GM12878 (cell line): ENCODE data around the gene HEG1. TPM values are rescaled to one million over a fixed set of nuclear protein-coding genes. Genes with fewer than 3 reads are reported as not detected.
A peak's percentile ranks its signal among the peaks of the same experiment; 100 is the strongest.

Experiments used
- ATF7 ChIP-seq: fragments of 450-650 bp; IDR thresholded peaks from 2 replicates; pipeline ENCODE4 v1.6.1; 2016; ENCODE audit warnings: low read depth, mild to moderate bottlenecking
- BCL11A ChIP-seq: IDR thresholded peaks from 2 replicates; pipeline ENCODE4 v1.6.1; 2011; ENCODE audit warnings: low read depth, low read length
- BHLHE40 ChIP-seq, 2 experiments: fragments of 450-650 bp in 1 of 2; IDR thresholded peaks; 2 replicates each; pipeline ENCODE4 v1.6.1; 2011 to 2017; ENCODE audit warnings: low read depth in 2 of 2, borderline replicate concordance in 1 of 2, improper control_type of control experiment in 1 of 2, low read length in 1 of 2, mild to moderate bottlenecking in 1 of 2
- CBX5 ChIP-seq: sonication (generic); IDR thresholded peaks from 2 replicates; pipeline ENCODE4 v1.6.1; 2016; ENCODE audit warnings: low read depth, moderate library complexity, mild to moderate bottlenecking, inconsistent platforms
- EGR1 ChIP-seq, 2 experiments: IDR thresholded peaks; 1 replicate in 1 of 2; 2 replicates in 1 of 2; pipeline ENCODE4 v1.6.1; 2011 to 2012; ENCODE audit warnings: low read depth in 2 of 2, low read length in 2 of 2, borderline replicate concordance in 1 of 2, mild to moderate bottlenecking in 1 of 2, moderate library complexity in 1 of 2
- GABPA ChIP-seq: IDR thresholded peaks from 2 replicates; pipeline ENCODE4 v1.6.1; 2014; ENCODE audit warnings: antibody characterized with exemption, low read depth, mild to moderate bottlenecking, inconsistent platforms
- MYB ChIP-seq: fragments of 150-350 bp; IDR thresholded peaks from 2 replicates; pipeline ENCODE4 v1.6.1; 2014; ENCODE audit warnings: mild to moderate bottlenecking, low read depth, low read length, borderline replicate concordance
- NR2F1 ChIP-seq: fragments of 450-650 bp; conservative IDR thresholded peaks from 2 replicates; pipeline ENCODE4 v1.6.1; 2017; ENCODE audit warnings: mild to moderate bottlenecking
- RCOR1 ChIP-seq: conservative IDR thresholded peaks from 2 replicates; pipeline ENCODE4 v1.6.1; 2012; ENCODE audit warnings: low read depth, low read length, improper control_type of control experiment
- RELA ChIP-seq: fragments of 450-650 bp; IDR thresholded peaks from 2 replicates; pipeline ENCODE4 v1.8.0; 2014; ENCODE audit warnings: borderline replicate concordance; ENCODE audit not compliant: partially characterized antibody
- SREBF1 ChIP-seq: IDR thresholded peaks from 2 replicates; pipeline ENCODE4 v1.6.1; 2012; ENCODE audit warnings: mild to moderate bottlenecking, low read length
- SREBF2 ChIP-seq: IDR thresholded peaks from 2 replicates; pipeline ENCODE4 v1.6.1; 2012; ENCODE audit warnings: mild to moderate bottlenecking, low read length
- STAT1 ChIP-seq: fragments of 450-650 bp; conservative IDR thresholded peaks from 2 replicates; pipeline ENCODE4 v1.6.1; 2014; ENCODE audit warnings: antibody characterized with exemption, mild to moderate bottlenecking
- polyA plus RNA-seq, 11 experiments: library from polyadenylated mRNA; depleted of rRNA in 4 of 11; unstranded in 6 of 11; stranded (reverse) in 5 of 11; fragments of >200 nt; fragmentation: Nextera tagmentation in 4 of 11; fragmentation: Illumina TruSeq in 1 of 11; extraction: Ambion mirVana in 4 of 11; extraction: Trizol in 1 of 11; gene quantifications; 1 replicate in 1 of 11; 2 replicates in 10 of 11; pipeline versions ENCODE4 v1.2.1 to v1.2.3, GENCODE V29; 2011 to 2016; ENCODE audit warnings: inconsistent platforms in 2 of 11, missing spikeins in 2 of 11, low read depth in 1 of 11
- total RNA-seq, 4 experiments: library from RNA; depleted of rRNA in 3 of 4; stranded (reverse); fragments of >200 nt in 3 of 4; fragmentation: Illumina TruSeq in 1 of 4; extraction: Trizol in 1 of 4; gene quantifications; 2 replicates each; pipeline versions ENCODE4 v1.2.1 to v1.2.3, GENCODE V29; 2013 to 2021
- TF ChIP-seq, protein P1 (sequence below): fragments of 450-650 bp; IDR thresholded peaks from 2 replicates; pipeline ENCODE4 v1.6.1; 2018; ENCODE audit warnings: borderline replicate concordance, mild to moderate bottlenecking; ENCODE audit not compliant: partially characterized antibody
- TF ChIP-seq, protein P2 (sequence below): IDR thresholded peaks from 2 replicates; pipeline ENCODE4 v1.6.1; 2011; ENCODE audit warnings: borderline replicate concordance, low read depth, mild to moderate bottlenecking, moderate library complexity, mixed read lengths, low read length; ENCODE audit not compliant: insufficient read depth; ENCODE audit errors: extremely low read length
- TF ChIP-seq, protein P3 (sequence below): fragments of 450-650 bp; IDR thresholded peaks from 2 replicates; pipeline ENCODE4 v1.6.1; 2017; ENCODE audit warnings: mild to moderate bottlenecking, moderate library complexity
- TF ChIP-seq, protein P4 (sequence below): IDR thresholded peaks from 2 replicates; pipeline ENCODE4 v1.6.1; 2012; ENCODE audit warnings: low read depth, low read length, improper control_type of control experiment
- TF ChIP-seq, protein P5 (sequence below): fragments of 450-650 bp; IDR thresholded peaks from 2 replicates; pipeline ENCODE4 v1.6.1; 2017; ENCODE audit warnings: low read depth, mild to moderate bottlenecking, moderate library complexity

Gene HEG1
- total and polyA plus RNA-seq, 10 of the 15 experiments (the other 5 are each of a cell fraction or from before 2014, with no cell fraction given): 2.2 to 32.1 (median 7.6) TPM

DNA sequence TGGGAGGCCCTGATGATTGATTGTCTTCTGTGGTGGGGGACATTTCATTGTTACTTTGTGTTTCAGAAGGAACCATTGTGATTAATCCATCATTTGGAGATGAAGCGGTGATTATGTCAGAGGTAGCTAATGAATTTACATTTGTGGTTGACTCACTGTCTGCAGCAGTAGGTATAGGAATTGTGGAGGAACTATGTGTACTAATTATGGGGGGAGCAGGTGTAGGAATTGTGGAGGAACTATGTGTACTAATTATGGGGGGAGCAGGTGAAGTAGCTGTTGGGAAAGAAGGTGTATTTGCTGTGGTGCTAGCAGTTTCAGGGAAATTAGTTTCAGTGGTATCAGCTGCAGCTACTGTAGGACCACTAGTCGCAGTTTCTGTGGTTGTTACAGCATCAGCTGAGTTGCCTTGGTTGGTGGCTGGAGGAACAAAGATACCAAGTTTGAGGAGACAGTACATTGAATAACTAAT is 128.2 kb downstream of the HEG1 start (continued):
- TF ChIP-seq, protein P1, sequence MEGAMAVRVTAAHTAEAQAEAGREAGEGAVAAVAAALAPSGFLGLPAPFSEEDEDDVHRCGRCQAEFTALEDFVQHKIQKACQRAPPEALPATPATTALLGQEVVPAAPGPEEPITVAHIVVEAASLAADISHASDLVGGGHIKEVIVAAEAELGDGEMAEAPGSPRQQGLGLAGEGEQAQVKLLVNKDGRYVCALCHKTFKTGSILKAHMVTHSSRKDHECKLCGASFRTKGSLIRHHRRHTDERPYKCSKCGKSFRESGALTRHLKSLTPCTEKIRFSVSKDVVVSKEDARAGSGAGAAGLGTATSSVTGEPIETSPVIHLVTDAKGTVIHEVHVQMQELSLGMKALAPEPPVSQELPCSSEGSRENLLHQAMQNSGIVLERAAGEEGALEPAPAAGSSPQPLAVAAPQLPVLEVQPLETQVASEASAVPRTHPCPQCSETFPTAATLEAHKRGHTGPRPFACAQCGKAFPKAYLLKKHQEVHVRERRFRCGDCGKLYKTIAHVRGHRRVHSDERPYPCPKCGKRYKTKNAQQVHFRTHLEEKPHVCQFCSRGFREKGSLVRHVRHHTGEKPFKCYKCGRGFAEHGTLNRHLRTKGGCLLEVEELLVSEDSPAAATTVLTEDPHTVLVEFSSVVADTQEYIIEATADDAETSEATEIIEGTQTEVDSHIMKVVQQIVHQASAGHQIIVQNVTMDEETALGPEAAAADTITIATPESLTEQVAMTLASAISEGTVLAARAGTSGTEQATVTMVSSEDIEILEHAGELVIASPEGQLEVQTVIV: no peak
- TF ChIP-seq CBX5 (no peak), SREBF1 (no peak), SREBF2 (no peak), BHLHE40 (IDR thresholded peaks at IDR 0.05; ENCODE audit: borderline replicate concordance in 1 of 2, low read depth in 2 of 2, low read length in 1 of 2) (peak; percentile 54 to 59; a peak in 2 of 4 replicates), MYB (no peak), BCL11A (peak; percentile 56; the same call in 1 of the 2 replicates), STAT1 (no peak), NR2F1 (no peak), RCOR1 (no peak), GABPA (no peak), ATF7 (peak; percentile 76), RELA (no peak), EGR1 (IDR thresholded peaks at IDR 0.05; ENCODE audit: borderline replicate concordance in 1 of 2, low read depth in 2 of 2, low read length in 2 of 2) (no peak)
- TF ChIP-seq, protein P2, sequence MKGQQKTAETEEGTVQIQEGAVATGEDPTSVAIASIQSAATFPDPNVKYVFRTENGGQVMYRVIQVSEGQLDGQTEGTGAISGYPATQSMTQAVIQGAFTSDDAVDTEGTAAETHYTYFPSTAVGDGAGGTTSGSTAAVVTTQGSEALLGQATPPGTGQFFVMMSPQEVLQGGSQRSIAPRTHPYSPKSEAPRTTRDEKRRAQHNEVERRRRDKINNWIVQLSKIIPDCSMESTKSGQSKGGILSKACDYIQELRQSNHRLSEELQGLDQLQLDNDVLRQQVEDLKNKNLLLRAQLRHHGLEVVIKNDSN: no peak
- TF ChIP-seq, protein P3, sequence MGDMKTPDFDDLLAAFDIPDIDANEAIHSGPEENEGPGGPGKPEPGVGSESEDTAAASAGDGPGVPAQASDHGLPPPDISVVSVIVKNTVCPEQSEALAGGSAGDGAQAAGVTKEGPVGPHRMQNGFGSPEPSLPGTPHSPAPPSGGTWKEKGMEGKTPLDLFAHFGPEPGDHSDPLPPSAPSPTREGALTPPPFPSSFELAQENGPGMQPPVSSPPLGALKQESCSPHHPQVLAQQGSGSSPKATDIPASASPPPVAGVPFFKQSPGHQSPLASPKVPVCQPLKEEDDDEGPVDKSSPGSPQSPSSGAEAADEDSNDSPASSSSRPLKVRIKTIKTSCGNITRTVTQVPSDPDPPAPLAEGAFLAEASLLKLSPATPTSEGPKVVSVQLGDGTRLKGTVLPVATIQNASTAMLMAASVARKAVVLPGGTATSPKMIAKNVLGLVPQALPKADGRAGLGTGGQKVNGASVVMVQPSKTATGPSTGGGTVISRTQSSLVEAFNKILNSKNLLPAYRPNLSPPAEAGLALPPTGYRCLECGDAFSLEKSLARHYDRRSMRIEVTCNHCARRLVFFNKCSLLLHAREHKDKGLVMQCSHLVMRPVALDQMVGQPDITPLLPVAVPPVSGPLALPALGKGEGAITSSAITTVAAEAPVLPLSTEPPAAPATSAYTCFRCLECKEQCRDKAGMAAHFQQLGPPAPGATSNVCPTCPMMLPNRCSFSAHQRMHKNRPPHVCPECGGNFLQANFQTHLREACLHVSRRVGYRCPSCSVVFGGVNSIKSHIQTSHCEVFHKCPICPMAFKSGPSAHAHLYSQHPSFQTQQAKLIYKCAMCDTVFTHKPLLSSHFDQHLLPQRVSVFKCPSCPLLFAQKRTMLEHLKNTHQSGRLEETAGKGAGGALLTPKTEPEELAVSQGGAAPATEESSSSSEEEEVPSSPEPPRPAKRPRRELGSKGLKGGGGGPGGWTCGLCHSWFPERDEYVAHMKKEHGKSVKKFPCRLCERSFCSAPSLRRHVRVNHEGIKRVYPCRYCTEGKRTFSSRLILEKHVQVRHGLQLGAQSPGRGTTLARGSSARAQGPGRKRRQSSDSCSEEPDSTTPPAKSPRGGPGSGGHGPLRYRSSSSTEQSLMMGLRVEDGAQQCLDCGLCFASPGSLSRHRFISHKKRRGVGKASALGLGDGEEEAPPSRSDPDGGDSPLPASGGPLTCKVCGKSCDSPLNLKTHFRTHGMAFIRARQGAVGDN: no peak
- TF ChIP-seq, protein P4, sequence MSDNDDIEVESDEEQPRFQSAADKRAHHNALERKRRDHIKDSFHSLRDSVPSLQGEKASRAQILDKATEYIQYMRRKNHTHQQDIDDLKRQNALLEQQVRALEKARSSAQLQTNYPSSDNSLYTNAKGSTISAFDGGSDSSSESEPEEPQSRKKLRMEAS: no peak
- TF ChIP-seq, protein P5, sequence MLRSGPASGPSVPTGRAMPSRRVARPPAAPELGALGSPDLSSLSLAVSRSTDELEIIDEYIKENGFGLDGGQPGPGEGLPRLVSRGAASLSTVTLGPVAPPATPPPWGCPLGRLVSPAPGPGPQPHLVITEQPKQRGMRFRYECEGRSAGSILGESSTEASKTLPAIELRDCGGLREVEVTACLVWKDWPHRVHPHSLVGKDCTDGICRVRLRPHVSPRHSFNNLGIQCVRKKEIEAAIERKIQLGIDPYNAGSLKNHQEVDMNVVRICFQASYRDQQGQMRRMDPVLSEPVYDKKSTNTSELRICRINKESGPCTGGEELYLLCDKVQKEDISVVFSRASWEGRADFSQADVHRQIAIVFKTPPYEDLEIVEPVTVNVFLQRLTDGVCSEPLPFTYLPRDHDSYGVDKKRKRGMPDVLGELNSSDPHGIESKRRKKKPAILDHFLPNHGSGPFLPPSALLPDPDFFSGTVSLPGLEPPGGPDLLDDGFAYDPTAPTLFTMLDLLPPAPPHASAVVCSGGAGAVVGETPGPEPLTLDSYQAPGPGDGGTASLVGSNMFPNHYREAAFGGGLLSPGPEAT: peak; percentile 82
